HepG2 (cell line): ENCODE data around the gene TRNP1. TPM values are rescaled to one million over a fixed set of nuclear protein-coding genes. Genes with fewer than 3 reads are reported as not detected.

Experiments used
- polyA plus RNA-seq, 8 experiments: library from polyadenylated mRNA; depleted of rRNA in 3 of 8; stranded (reverse) in 7 of 8; unstranded in 1 of 8; fragments of >200 nt; fragmentation: Illumina TruSeq in 4 of 8; extraction: Trizol in 4 of 8; gene quantifications; 2 replicates each; pipeline versions ENCODE4 v1.2.1 to v1.2.3, GENCODE V29; 2011 to 2016; ENCODE audit warnings: low read depth in 4 of 8, missing spikeins in 1 of 8, mixed read lengths in 1 of 8; ENCODE audit not compliant: insufficient read depth in 1 of 8
- total RNA-seq, 5 experiments: library from RNA; depleted of rRNA; stranded (reverse); fragments of >200 nt; fragmentation: Illumina TruSeq; extraction: Trizol; gene quantifications; 2 replicates each; pipeline ENCODE4 v1.2.3, GENCODE V29; 2016; ENCODE audit warnings: low read depth in 1 of 5

The TRNP1 gene
- total and polyA plus RNA-seq, 2 of the 13 experiments (the other 11 are each of a cell fraction or from before 2014, with no cell fraction given), result 42.0 to 158 TPM

Other genes starting within 250 kb of the TRNP1 start
- gene PIGV, start 205.7 kb upstream of the TRNP1 start, total RNA-seq (2016; rRNA removed; fragmentation: Illumina TruSeq; extraction: Trizol), result 7.9 and 13.5 TPM in 2 replicates
- 22.7 and 26.0 TPM in 2 replicates for gene PIGV, start 205.7 kb upstream of the TRNP1 start, polyA plus RNA-seq (2011; rRNA removed)
- gene ZDHHC18, start 167.0 kb upstream of the TRNP1 start, total RNA-seq (2016; rRNA removed; fragmentation: Illumina TruSeq; extraction: Trizol), result 9.0 and 13.2 TPM in 2 replicates
- 35.3 and 40.6 TPM in 2 replicates for gene ZDHHC18, start 167.0 kb upstream of the TRNP1 start, polyA plus RNA-seq (2011; rRNA removed)
- gene SFN, start 130.5 kb upstream of the TRNP1 start, total RNA-seq (2016; rRNA removed; fragmentation: Illumina TruSeq; extraction: Trizol), result 5.6 and 6.8 TPM in 2 replicates
- gene SFN, start 130.5 kb upstream of the TRNP1 start, polyA plus RNA-seq (2011; rRNA removed), result 4.0 and 4.3 TPM in 2 replicates
- gene GPN2, start 103.4 kb upstream of the TRNP1 start, total RNA-seq (2016; rRNA removed; fragmentation: Illumina TruSeq; extraction: Trizol), result 19.3 and 22.9 TPM in 2 replicates
- 38.9 and 41.8 TPM in 2 replicates for gene GPN2, start 103.4 kb upstream of the TRNP1 start, polyA plus RNA-seq (2011; rRNA removed)
- gene GPATCH3, start 93.2 kb upstream of the TRNP1 start, total RNA-seq (2016; rRNA removed; fragmentation: Illumina TruSeq; extraction: Trizol), result 11.0 and 12.5 TPM in 2 replicates
- 6.8 and 8.3 TPM in 2 replicates for gene GPATCH3, start 93.2 kb upstream of the TRNP1 start, polyA plus RNA-seq (2011; rRNA removed)
- 71.6 and 72.5 TPM in 2 replicates for gene NR0B2, start 79.7 kb upstream of the TRNP1 start, total RNA-seq (2016; rRNA removed; fragmentation: Illumina TruSeq; extraction: Trizol)
- gene NR0B2, start 79.7 kb upstream of the TRNP1 start, polyA plus RNA-seq (2011; rRNA removed), result 133 and 203 TPM in 2 replicates
- gene NUDC, start 71.9 kb upstream of the TRNP1 start, total RNA-seq (2016; rRNA removed; fragmentation: Illumina TruSeq; extraction: Trizol), result 104 and 126 TPM in 2 replicates
- 34.7 and 41.0 TPM in 2 replicates for gene NUDC, start 71.9 kb upstream of the TRNP1 start, polyA plus RNA-seq (2011; rRNA removed)
- 1.9 and 2.4 TPM in 2 replicates for gene KDF1, start 33.2 kb upstream of the TRNP1 start, total RNA-seq (2016; rRNA removed; fragmentation: Illumina TruSeq; extraction: Trizol)
- 4.9 and 7.4 TPM in 2 replicates for gene KDF1, start 33.2 kb upstream of the TRNP1 start, polyA plus RNA-seq (2011; rRNA removed)
- 0.62 and 0.88 TPM in 2 replicates for gene TENT5B, start 19.2 kb downstream of the TRNP1 start, total RNA-seq (2016; rRNA removed; fragmentation: Illumina TruSeq; extraction: Trizol)
- gene TENT5B, start 19.2 kb downstream of the TRNP1 start, polyA plus RNA-seq (2011; rRNA removed), result 0.13 and 0.22 TPM in 2 replicates
- gene SLC9A1, start 161.4 kb downstream of the TRNP1 start, total RNA-seq (2016; rRNA removed; fragmentation: Illumina TruSeq; extraction: Trizol), result 2.7 and 2.9 TPM in 2 replicates
- 1.4 and 1.7 TPM in 2 replicates for gene SLC9A1, start 161.4 kb downstream of the TRNP1 start, polyA plus RNA-seq (2011; rRNA removed)
- gene WDTC1, start 240.9 kb downstream of the TRNP1 start, total RNA-seq (2016; rRNA removed; fragmentation: Illumina TruSeq; extraction: Trizol), result 5.5 and 7.7 TPM in 2 replicates
- gene WDTC1, start 240.9 kb downstream of the TRNP1 start, polyA plus RNA-seq (2011; rRNA removed), result 5.5 and 7.1 TPM in 2 replicates